ENCODE measurements around the gene ZNF765.

The ZNF765 gene

GRCh38 chr19:53374288-53374687 lies 20.7 kb upstream of the ZNF765 start:
- H3K36me3 ChIP-seq (ENCODE audit: control insufficient read depth in 2 of 2, insufficient read depth in 1 of 2, low read length in 2 of 2): peaks cover 4 to 57% of the 10 kb centered on the region in 2 experiments; a peak in 2 of 3 replicates
- no peak for TF ChIP-seq ZIC2 (tag by site-specific recombination; IDR thresholded peaks at IDR 0.05)
- TF ChIP-seq ZXDB (tag by site-specific recombination; IDR thresholded peaks at IDR 0.05): no peak
- no peak for TF ChIP-seq ZNF398 (tag by site-specific recombination; IDR thresholded peaks at IDR 0.05)
- H3K9me3 ChIP-seq (ENCODE audit: control insufficient read depth, insufficient read depth, low read depth, low read length): no peaks in the 10 kb centered on the region
- no peak overlapping the region for H3K4me3 ChIP-seq (ENCODE audit: low read depth, low read length)
- ChIA-PET POLR2A (no interaction called here), CTCF (interaction anchor here (0.6 kb wide), 3 partner anchors 49 to 179 kb away, joined by 3 to 5 read pairs (median 4); no protein-coding TSS in a partner anchor)
- H3K4me1 ChIP-seq (ENCODE audit: control insufficient read depth, insufficient read depth, low read length): no peaks in the 10 kb centered on the region
- no peak overlapping the region for H3K27ac ChIP-seq (ENCODE audit: extremely low read depth, low read depth, low read length)

- H3K4me1 ChIP-seq (ENCODE audit: control insufficient read depth, insufficient read depth, low read length): no peaks in the 10 kb centered on the region
- ChIA-PET CTCF (interaction anchor here (0.6 kb wide), 2 partner anchors 49 to 127 kb away, joined by 4 to 5 read pairs; no protein-coding TSS in a partner anchor), POLR2A (no interaction called here)
- TF ChIP-seq ZNF610 (tag by site-specific recombination; IDR thresholded peaks at IDR 0.05; ENCODE audit: borderline replicate concordance): no peak
- no peak for TF ChIP-seq ZNF529 (tag by site-specific recombination; IDR thresholded peaks at IDR 0.05; ENCODE audit: insufficient replicate concordance)
- TF ChIP-seq ZNF626 (tag by site-specific recombination; IDR thresholded peaks at IDR 0.05): no peak
- TF ChIP-seq ZNF488 (tag by site-specific recombination; IDR thresholded peaks at IDR 0.05): no peak
- TF ChIP-seq ZNF544 (tag by site-specific recombination; IDR thresholded peaks at IDR 0.05): no peak
- no peak for TF ChIP-seq ZNF76 (tag by site-specific recombination; IDR thresholded peaks at IDR 0.05; ENCODE audit: borderline replicate concordance, low read depth)
- no peak for TF ChIP-seq KLF9 (tag by site-specific recombination; IDR thresholded peaks at IDR 0.05; ENCODE audit: low read depth)
- TF ChIP-seq ZNF18 (tag by site-specific recombination; IDR thresholded peaks at IDR 0.05): no peak
- no peak for TF ChIP-seq ELK4 (IDR thresholded peaks at IDR 0.05; ENCODE audit: borderline replicate concordance, low read depth, low read length)
- no peak for TF ChIP-seq OVOL3 (tag by site-specific recombination; IDR thresholded peaks at IDR 0.05)
- TF ChIP-seq ZNF473 (tag by site-specific recombination; IDR thresholded peaks at IDR 0.05): no peak
- no peak for TF ChIP-seq ZNF184 (tag by site-specific recombination; IDR thresholded peaks at IDR 0.05)
- no peak for TF ChIP-seq CTCF (tag by site-specific recombination; IDR thresholded peaks at IDR 0.05)
- no peak for TF ChIP-seq ZNF629 (tag by site-specific recombination; IDR thresholded peaks at IDR 0.05)
- TF ChIP-seq ZNF133 (tag by site-specific recombination; IDR thresholded peaks at IDR 0.05): no peak
- TF ChIP-seq ZBTB20 (tag by site-specific recombination; IDR thresholded peaks at IDR 0.05): no peak
- TF ChIP-seq ZNF624 (tag by site-specific recombination; IDR thresholded peaks at IDR 0.05): no peak
- H3K9me3 ChIP-seq (ENCODE audit: control insufficient read depth, insufficient read depth, low read depth, low read length): no peaks in the 10 kb centered on the region
- H3K27ac ChIP-seq (ENCODE audit: extremely low read depth, low read depth, low read length): no peak overlapping the region
- H3K4me3 ChIP-seq (ENCODE audit: low read depth, low read length): no peak overlapping the region
- H3K36me3 ChIP-seq (ENCODE audit: control insufficient read depth in 2 of 2, insufficient read depth in 1 of 2, low read length in 2 of 2): peaks cover 4 to 62% of the 10 kb centered on the region in 2 experiments; a peak in 2 of 3 replicates
These were observed 20.2 kb upstream of the ZNF765 start for GRCh38 chr19:53374743-53375142.

All from HEK293 (cell line).